GM12892 (cell line): ENCODE data around the gene PIGZ.

Source experiments
- POLR2A ChIP-seq: IDR thresholded peaks from 2 replicates; pipeline ENCODE4 v1.6.1; 2011; ENCODE audit warnings: low read depth, low read length, control low read depth
- POLR2AphosphoS5 ChIP-seq: IDR thresholded peaks from 2 replicates; pipeline ENCODE4 v1.6.1; 2011; ENCODE audit warnings: low read depth, low read length, control low read depth

DNA sequence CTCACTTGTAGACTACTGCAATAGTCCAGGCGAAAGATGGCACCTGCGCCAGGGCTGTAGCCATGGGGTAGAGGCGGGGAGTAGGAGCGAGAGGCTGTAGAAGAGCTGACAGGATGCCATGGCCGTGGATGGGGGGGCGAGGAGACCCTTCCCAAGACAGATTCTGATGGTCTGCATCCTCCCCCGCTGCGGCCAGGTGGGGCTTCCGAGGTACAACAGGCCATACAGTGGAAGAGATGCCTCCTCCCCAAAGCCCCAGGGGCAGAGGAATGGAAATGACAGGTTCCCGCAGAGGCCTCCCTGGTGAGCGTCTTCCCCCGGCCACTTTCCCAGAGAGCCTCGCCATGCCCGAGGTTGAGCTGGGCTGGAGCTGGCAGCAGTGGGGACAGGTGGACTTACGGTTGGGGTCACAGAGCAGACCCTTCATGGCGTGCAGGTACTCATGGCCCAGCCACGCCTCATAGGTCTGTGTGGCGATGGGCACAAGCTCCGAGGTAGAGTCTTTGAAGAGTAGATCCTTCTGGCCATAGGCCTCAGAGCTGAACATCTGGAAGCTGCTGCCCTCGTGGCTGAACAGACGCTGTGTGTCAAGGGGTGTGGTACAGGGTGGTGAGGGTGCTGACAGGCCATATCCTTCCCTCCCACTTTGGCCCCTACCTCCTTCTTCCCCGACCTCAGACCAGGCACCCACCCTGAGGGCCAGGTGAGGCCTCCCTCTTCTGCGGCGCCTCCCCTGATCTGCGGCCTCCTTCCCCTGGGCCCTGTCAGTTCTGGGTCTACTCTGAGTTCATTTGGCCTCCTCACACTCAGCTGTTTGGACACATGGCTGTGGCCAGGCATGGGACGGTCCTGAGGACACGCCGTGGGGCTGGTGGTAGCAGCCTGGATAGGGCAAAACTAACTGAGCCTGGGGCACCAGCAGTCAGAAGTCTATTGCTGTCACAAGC is 47.4 kb upstream of the PIGZ start:
- TF ChIP-seq POLR2A (no peak), POLR2AphosphoS5 (no peak)
